Activated CD4-positive, alpha-beta T cell treated with anti-CD3 and anti-CD28 coated beads, Interleukin-2, amount 50 U/mL, for 16 hours (primary cell): Measurements from ENCODE around the gene DHRS7C.
"Not testable (repeated sequence)": the region's sequence is repeated elsewhere in the genome, so short reads cannot be mapped to it uniquely, and the experiment has no call there.

Experiments
- DNase-seq: peaks from one replicate; pipeline ENCODE4 v3.0.0-alpha.2; 2020

Gene DHRS7C

GRCh38 chr17:9810100-9810949 lies 18.9 kb upstream of the DHRS7C start:
- no peak for DNase-seq

DNA sequence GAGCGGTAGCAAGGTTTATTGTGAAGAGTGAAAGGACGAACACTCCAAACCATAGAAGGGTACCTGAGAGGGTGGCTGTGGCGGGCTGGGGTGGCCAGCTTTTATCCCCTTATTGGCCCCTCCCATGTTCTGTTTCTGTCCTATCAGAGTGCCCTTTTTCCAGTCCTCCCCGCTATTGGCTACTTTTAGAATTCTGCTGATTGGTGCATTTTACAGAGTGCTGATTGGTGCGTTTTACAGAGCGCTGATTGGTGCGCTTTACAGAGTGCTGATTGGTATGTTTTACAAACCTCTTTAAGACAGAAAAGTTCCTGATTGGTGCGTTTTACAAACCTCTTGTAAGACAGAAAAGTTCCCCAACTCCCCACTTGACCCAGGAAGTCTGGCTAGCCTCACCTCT lies 18.0 kb upstream of the DHRS7C start:
- no peak for DNase-seq

- DNase-seq = no peak
Measured at GRCh38 chr17:9806699-9807098, 15.3 kb upstream of the DHRS7C start.

- DNase-seq = no peak
Measured at GRCh38 chr17:9805769-9806168, 14.4 kb upstream of the DHRS7C start.

- no peak for DNase-seq
Measured at GRCh38 chr17:9802697-9803096, 11.3 kb upstream of the DHRS7C start.

DNA sequence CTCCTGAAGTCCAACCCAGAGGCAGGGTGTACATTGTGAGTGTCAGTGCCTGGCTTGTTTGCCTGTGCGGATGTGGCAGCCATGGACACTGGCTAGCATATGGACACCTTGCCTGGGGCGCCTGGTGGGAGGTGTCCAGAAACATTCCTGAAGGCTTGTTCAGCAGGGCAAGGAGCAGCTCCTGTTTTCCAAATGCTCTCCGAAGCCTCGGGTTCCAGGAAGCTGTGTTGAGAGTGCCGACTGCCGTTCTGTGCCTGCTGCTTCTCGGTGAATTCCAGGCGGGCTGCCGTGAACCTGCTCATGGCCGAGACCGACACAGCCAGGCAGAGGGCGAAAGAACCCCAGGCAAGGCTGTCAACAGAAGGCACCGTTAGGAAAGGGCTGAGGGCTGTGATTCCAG lies 10.9 kb upstream of the DHRS7C start:
- DNase-seq = no peak

- DNase-seq = no peak
Measured at GRCh38 chr17:9801505-9801904, 10.1 kb upstream of the DHRS7C start.

DNA sequence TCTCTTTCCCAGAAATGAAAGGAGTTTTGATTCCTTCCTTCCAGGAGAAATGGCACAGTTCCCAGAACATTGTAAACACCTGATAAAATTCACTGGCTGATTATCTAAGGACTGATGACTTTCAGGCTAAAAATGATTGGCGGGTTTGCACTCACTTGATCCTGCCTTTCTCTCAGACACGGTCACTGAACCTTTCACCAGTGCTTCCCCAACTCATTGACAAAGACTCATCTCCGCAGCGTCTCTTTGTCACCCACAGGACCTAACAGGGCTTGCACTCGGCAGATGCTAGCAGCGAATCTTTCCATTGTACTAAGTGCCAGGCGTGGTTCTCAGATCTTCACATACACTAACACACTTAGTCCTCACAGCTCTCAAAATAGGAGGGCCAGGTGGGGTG lies 7.3 kb upstream of the DHRS7C start:
- DNase-seq = no peak

GRCh38 chr17:9798008-9798407 lies 6.6 kb upstream of the DHRS7C start:
- DNase-seq = no peak

DNA sequence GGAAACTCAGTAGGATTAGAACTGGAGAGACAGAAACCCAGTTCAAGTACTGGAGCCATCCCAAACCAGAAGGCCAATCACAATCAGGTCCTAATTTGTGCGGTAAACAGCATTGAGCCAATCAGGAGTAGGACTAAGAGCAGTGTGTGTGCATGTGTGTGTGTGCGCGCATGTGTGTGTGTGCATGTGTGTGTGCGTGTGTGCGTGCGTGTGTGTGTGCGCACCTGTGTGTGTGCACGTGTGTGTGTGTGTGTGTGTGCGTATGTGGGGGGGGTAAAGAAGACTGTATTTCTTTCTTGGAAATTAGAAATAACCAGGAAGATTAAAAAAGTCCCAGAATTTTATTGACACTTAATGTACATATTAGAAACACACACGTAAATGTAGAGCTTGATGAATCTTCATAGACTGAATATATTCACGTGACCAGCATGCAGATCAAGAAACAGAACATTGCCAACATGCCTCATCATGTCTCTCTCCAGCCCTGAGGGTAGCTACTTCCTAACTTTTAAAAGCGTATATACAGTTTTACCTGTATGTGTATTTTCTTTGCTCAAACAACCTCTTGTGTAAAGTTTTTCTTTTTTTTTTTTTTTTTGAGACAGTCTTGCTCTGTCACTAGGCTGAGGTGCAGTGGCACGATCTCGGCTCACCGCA lies 919 bp upstream of the DHRS7C start:
- no peak for DNase-seq

GRCh38 chr17:9790316-9790715 lies 1.1 kb downstream of the DHRS7C start:
- DNase-seq = no peak

- DNase-seq = no peak
Measured at GRCh38 chr17:9788601-9789000, 2.8 kb downstream of the DHRS7C start.

DNA sequence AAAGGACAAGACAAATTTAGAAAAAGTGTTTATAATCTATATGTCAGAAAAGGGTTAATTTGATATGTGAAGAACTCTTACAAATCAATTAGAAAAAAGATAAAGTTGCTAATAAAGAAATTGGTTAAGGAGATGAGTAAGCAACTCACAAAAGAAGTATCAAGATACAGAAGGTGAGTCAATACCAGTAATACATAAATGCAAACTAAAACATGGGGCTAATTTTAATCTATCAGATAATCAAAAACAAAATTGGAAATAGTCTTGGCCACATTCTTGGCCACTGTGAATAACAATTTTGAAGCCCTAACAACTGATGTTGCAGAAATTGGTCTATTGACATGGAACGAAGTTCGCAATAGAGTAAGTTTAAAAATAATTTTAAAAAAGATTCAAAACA lies 6.8 kb downstream of the DHRS7C start:
- DNase-seq = no peak

GRCh38 chr17:9783465-9783864 lies 7.9 kb downstream of the DHRS7C start:
- DNase-seq = not testable (repeated sequence)

DNA sequence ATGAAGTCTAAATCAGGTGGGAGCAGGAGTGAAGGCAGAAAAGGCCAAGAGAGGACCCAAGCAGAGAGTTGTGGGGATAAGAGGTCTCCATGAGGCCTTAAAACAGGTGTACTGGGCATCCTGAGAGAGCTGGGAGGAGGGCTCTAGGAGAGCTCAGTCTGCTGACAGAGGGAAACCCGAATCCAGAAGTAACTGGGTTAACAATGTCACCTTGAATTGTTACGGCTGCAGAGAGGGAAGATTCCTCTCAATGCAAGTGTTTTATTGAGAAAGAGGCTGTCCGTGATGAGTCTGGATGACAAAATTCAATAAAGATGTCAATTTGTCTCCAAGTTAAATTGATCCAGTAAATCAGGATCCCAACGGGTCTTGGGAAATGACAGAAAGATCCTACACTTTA lies 8.3 kb downstream of the DHRS7C start:
- no peak for DNase-seq

DNA sequence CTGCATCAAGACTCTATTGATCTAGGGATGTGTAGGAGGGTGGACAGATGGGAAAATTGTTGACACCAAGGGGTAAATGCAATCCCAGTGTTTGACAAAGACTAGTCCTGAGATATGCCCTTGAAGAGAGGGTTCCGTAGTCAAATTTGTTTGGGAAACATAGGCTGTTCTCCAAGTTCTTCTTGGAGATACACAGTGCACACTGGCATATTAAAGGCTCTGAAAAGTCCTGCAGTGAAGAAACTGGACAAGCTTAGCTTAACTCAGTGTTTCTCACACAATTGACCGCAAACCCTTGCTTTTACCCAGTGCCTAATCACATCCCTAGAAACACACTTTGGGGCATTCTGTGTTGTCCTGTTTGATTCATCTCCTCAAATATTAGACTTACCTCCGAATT lies 10.8 kb downstream of the DHRS7C start:
- DNase-seq = no peak

GRCh38 chr17:9776911-9777310 lies 14.5 kb downstream of the DHRS7C start:
- no peak for DNase-seq

DNA sequence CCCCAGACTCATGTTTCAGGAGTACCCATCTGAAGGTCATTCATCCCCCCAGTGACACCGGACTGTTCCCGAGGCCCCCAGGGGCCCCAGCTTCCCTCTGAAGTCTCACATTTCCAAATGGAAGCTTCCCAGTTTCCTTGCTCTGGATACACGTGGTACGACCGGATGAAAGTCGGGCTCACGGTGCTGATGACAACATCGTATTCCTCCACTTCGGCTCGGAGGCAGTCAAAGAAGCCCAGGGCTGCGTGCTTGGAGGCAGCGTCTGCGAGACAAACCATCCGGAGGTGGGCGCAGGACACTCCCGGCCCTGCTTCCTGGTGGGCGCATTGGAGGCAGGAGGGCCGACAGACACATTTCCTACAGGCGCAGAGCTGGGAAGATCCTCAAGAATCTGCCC lies 18.7 kb downstream of the DHRS7C start:
- no peak for DNase-seq

GRCh38 chr17:9771465-9771864 lies 19.9 kb downstream of the DHRS7C start:
- no peak for DNase-seq

DNA sequence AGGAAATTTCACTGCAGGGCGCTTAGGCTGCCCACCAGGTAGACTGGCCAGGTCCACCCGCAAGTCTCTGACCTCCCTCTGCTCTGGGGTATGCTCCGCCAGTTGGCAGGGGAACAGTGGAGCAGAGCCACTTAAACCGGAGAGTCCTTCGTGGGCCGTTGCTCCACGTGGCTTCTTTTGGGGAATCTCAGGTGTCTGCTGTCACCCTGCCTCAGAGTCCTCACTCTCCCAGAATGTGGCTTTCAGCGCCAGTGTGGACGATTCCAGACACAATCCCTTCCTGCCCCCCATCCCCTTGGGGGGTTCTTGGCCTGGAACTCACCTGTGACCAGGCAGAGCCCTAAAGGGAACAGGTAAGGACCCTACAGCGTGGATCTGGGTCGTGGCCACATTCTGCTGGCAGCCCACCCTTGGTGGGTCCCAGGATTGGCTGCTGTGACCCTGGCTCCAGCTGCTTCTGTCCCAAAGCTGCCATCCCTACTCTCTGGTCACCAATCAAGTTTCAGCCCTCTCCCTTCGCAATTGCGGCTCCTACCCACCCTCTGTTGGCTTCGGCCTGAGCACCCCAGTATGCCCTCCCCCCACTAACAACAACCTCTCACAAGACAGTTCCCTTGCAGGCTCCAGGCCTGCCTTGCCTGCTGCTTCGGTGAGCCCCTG lies 22.2 kb downstream of the DHRS7C start:
- no peak for DNase-seq

DNA sequence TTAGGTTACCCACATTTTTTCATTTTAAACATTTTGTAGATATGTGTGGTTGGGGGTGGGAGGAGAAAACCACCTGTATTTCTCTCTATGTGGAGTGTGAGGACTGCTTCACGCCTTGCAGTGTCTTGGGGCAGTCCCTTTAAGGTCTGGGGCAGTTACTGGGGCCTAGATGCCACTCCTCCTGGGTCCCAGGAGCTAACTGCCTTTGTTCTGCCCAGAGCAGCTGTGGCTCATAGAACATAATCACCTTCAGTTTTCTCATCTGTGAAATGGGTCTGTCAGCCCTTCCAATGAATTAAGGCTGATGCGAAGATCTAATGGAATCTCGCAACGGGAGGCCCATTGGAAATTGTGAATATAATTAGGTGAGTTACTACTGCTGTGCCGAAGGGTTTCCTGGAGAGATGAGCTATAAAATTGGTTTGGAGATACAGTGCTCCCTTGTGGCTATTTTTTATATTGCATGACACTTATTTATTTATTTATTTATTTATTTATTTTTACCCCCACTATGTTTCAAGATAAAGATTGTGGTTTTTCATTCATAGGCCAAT lies 22.9 kb downstream of the DHRS7C start:
- DNase-seq = peak; percentile 20

DNA sequence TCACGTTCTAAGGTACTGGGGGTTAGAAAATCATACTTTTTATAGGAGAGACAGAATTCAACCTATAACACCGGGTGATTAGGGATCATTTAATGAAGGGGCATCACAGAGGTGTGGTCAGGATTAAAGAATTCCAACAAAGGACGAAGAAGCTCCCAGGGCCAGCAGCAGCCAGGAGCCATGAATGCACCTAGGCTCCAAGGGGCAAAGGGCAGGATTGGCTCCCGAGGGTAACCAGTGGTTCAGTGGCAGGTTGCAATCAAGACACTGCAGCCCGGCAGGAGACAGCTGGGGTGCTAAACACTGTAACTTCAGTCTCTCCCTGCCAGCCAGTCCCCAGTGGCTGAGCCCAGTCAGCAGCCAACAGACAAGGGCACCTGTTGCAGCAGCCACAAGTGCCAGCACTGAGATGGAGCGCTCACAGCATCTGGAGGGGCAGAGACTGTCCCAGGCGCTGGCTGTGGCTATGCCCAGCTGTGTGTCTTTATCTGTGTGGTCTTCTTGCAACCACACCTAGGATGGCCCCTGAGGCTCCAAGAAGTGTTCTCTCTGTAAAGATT lies 23.9 kb downstream of the DHRS7C start:
- DNase-seq = no peak

GRCh38 chr17:9766970-9767369 lies 24.4 kb downstream of the DHRS7C start:
- no peak for DNase-seq
